H1 (cell line): ENCODE data around the gene BPIFA2. TPM values are rescaled to one million over a fixed set of nuclear protein-coding genes. Genes with fewer than 3 reads are reported as not detected.

ENCODE experiments used
- BACH1 ChIP-seq: IDR thresholded peaks from 2 replicates; pipeline ENCODE4 v1.6.1; 2012; ENCODE audit warnings: low read length, improper control_type of control experiment
- CHD2 ChIP-seq: IDR thresholded peaks from 2 replicates; pipeline ENCODE4 v1.6.1; 2012; ENCODE audit warnings: low read length, improper control_type of control experiment
- HDAC2 ChIP-seq, 2 experiments: fragments of 300-600 bp in 1 of 2; sonication (generic) in 1 of 2; IDR thresholded peaks; 2 replicates each; pipeline ENCODE4 v1.6.1; 2011 to 2012; ENCODE audit warnings: low read depth in 2 of 2, low read length in 2 of 2, mild to moderate bottlenecking in 2 of 2, moderate library complexity in 2 of 2, borderline replicate concordance in 1 of 2, inconsistent platforms in 1 of 2
- NRF1 ChIP-seq: IDR thresholded peaks from 2 replicates; pipeline ENCODE4 v1.6.1; 2011; ENCODE audit warnings: mild to moderate bottlenecking, low read depth, low read length, improper control_type of control experiment
- POLR2AphosphoS5 ChIP-seq: IDR thresholded peaks from 2 replicates; pipeline ENCODE4 v1.6.1; 2011; ENCODE audit warnings: low read depth, low read length
- RAD21 ChIP-seq, 2 experiments: IDR thresholded peaks in 1 of 2; conservative IDR thresholded peaks in 1 of 2; 2 replicates each; pipeline ENCODE4 v1.6.1; 2011; ENCODE audit warnings: low read depth in 2 of 2, low read length in 2 of 2, improper control_type of control experiment in 1 of 2, inconsistent platforms in 1 of 2, mild to moderate bottlenecking in 1 of 2, moderate library complexity in 1 of 2
- TAF7 ChIP-seq: optimal IDR thresholded peaks from 2 replicates; pipeline ENCODE3; 2011; ENCODE audit warnings: low read depth, mild to moderate bottlenecking, inconsistent platforms, low read length, moderate library complexity, borderline replicate concordance
- TBP ChIP-seq: IDR thresholded peaks from 2 replicates; pipeline ENCODE4 v1.6.1; 2011; ENCODE audit warnings: low read depth, low read length, improper control_type of control experiment
- polyA plus RNA-seq, 7 experiments: library from polyadenylated mRNA; depleted of rRNA in 3 of 7; stranded (reverse) in 5 of 7; unstranded in 2 of 7; fragments of >200 nt in 5 of 7; fragments of 200-250 nt in 2 of 7; gene quantifications; 1 replicate in 5 of 7; 2 replicates in 1 of 7; 4 replicates in 1 of 7; pipeline versions ENCODE4 v1.2.1 to v1.2.3, GENCODE V29; 2011 to 2013; ENCODE audit warnings: missing spikeins in 2 of 7, mixed read lengths in 2 of 7
- total RNA-seq: library from RNA; stranded (reverse); fragmentation: NEBNext Ultra II Directional; extraction: Animal tissue kit (Norgen Biotek cat#: 25700); gene quantifications from 2 replicates; pipeline ENCODE4 v1.2.1, GENCODE V29; 2021
- TF ChIP-seq, protein P1 (sequence below): fragments of 300-600 bp; sonication (generic); IDR thresholded peaks from 2 replicates; pipeline ENCODE4 v1.7.1; 2012; ENCODE audit warnings: low read length, moderate library complexity, mild to moderate bottlenecking, inconsistent platforms; ENCODE audit not compliant: insufficient replicate concordance

The BPIFA2 gene
- total and polyA plus RNA-seq, 2 of the 8 experiments (the other 6 are each of a cell fraction or from before 2014, with no cell fraction given) = not detected

DNA sequence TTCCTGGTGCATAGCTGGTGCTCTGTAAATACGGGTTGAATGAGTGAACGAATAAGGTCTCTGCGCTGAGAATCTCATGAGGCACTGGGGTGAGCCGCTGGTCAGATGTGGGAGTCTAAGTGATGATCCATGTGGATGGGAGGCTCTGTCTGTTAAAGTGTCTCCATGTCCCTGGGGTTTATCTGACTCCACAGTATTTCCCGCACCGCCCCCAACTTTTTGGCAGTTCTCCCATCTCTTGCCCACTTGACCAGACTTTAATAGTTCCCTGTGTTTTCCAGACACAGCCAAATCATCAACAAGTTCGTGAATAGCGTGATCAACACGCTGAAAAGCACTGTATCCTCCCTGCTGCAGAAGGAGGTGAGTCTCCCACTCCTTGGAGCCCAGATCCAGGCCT is 9.9 kb downstream of the BPIFA2 start (continued):
- TF ChIP-seq, protein P1, sequence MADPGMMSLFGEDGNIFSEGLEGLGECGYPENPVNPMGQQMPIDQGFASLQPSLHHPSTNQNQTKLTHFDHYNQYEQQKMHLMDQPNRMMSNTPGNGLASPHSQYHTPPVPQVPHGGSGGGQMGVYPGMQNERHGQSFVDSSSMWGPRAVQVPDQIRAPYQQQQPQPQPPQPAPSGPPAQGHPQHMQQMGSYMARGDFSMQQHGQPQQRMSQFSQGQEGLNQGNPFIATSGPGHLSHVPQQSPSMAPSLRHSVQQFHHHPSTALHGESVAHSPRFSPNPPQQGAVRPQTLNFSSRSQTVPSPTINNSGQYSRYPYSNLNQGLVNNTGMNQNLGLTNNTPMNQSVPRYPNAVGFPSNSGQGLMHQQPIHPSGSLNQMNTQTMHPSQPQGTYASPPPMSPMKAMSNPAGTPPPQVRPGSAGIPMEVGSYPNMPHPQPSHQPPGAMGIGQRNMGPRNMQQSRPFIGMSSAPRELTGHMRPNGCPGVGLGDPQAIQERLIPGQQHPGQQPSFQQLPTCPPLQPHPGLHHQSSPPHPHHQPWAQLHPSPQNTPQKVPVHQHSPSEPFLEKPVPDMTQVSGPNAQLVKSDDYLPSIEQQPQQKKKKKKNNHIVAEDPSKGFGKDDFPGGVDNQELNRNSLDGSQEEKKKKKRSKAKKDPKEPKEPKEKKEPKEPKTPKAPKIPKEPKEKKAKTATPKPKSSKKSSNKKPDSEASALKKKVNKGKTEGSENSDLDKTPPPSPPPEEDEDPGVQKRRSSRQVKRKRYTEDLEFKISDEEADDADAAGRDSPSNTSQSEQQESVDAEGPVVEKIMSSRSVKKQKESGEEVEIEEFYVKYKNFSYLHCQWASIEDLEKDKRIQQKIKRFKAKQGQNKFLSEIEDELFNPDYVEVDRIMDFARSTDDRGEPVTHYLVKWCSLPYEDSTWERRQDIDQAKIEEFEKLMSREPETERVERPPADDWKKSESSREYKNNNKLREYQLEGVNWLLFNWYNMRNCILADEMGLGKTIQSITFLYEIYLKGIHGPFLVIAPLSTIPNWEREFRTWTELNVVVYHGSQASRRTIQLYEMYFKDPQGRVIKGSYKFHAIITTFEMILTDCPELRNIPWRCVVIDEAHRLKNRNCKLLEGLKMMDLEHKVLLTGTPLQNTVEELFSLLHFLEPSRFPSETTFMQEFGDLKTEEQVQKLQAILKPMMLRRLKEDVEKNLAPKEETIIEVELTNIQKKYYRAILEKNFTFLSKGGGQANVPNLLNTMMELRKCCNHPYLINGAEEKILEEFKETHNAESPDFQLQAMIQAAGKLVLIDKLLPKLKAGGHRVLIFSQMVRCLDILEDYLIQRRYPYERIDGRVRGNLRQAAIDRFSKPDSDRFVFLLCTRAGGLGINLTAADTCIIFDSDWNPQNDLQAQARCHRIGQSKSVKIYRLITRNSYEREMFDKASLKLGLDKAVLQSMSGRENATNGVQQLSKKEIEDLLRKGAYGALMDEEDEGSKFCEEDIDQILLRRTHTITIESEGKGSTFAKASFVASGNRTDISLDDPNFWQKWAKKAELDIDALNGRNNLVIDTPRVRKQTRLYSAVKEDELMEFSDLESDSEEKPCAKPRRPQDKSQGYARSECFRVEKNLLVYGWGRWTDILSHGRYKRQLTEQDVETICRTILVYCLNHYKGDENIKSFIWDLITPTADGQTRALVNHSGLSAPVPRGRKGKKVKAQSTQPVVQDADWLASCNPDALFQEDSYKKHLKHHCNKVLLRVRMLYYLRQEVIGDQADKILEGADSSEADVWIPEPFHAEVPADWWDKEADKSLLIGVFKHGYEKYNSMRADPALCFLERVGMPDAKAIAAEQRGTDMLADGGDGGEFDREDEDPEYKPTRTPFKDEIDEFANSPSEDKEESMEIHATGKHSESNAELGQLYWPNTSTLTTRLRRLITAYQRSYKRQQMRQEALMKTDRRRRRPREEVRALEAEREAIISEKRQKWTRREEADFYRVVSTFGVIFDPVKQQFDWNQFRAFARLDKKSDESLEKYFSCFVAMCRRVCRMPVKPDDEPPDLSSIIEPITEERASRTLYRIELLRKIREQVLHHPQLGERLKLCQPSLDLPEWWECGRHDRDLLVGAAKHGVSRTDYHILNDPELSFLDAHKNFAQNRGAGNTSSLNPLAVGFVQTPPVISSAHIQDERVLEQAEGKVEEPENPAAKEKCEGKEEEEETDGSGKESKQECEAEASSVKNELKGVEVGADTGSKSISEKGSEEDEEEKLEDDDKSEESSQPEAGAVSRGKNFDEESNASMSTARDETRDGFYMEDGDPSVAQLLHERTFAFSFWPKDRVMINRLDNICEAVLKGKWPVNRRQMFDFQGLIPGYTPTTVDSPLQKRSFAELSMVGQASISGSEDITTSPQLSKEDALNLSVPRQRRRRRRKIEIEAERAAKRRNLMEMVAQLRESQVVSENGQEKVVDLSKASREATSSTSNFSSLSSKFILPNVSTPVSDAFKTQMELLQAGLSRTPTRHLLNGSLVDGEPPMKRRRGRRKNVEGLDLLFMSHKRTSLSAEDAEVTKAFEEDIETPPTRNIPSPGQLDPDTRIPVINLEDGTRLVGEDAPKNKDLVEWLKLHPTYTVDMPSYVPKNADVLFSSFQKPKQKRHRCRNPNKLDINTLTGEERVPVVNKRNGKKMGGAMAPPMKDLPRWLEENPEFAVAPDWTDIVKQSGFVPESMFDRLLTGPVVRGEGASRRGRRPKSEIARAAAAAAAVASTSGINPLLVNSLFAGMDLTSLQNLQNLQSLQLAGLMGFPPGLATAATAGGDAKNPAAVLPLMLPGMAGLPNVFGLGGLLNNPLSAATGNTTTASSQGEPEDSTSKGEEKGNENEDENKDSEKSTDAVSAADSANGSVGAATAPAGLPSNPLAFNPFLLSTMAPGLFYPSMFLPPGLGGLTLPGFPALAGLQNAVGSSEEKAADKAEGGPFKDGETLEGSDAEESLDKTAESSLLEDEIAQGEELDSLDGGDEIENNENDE = no peak
- TF ChIP-seq NRF1 = no peak
- no peak for TF ChIP-seq TBP
- TF ChIP-seq BACH1 = no peak
- TF ChIP-seq TAF7 = no peak
- no peak for TF ChIP-seq HDAC2 (IDR thresholded peaks at IDR 0.05; ENCODE audit: borderline replicate concordance in 1 of 2, low read depth in 2 of 2, low read length in 2 of 2)
- TF ChIP-seq CHD2 = no peak
- TF ChIP-seq RAD21 (IDR thresholded peaks at IDR 0.05 in 1 of 2, conservative IDR thresholded peaks at IDR 0.05 in 1 of 2; ENCODE audit: low read depth in 2 of 2, low read length in 2 of 2) = no peak
- no peak for TF ChIP-seq POLR2AphosphoS5
